ENCODE measurements around the gene FOSB.
A peak's percentile ranks its signal among the peaks of the same experiment; 100 is the strongest.
"Not testable (repeated sequence)": the region's sequence is repeated elsewhere in the genome, so short reads cannot be mapped to it uniquely, and the experiment has no call there.

FOSB gene

GRCh38 chr19:45467456-45468158 lies at the start of gene FOSB:
TSS of gene FOSB (plus strand) at chr19:45467996. CDS start at chr19:45468587, 591 bp downstream.
- peak; percentile 91 to 93 for DNase-seq (ENCODE audit: low read depth in 1 of 2, low spot score in 1 of 2)

GRCh38 chr19:45418802-45419201 lies 49.0 kb upstream of the FOSB start:
- no peak for DNase-seq (ENCODE audit: low read depth in 1 of 2, low spot score in 1 of 2)

- no peak for DNase-seq (ENCODE audit: low read depth in 1 of 2, low spot score in 1 of 2)
Measured at GRCh38 chr19:45419396-45419795, 48.4 kb upstream of the FOSB start.

- no peak for DNase-seq (ENCODE audit: low read depth in 1 of 2, low spot score in 1 of 2)
Measured at GRCh38 chr19:45419895-45420294, 47.9 kb upstream of the FOSB start.

- DNase-seq (ENCODE audit: low read depth in 1 of 2, low spot score in 1 of 2) = no peak
Measured at GRCh38 chr19:45420356-45420755, 47.4 kb upstream of the FOSB start.

- DNase-seq (ENCODE audit: low read depth in 1 of 2, low spot score in 1 of 2) = no peak
Measured at GRCh38 chr19:45420871-45421270, 46.9 kb upstream of the FOSB start.

GRCh38 chr19:45421947-45422498 lies 45.8 kb upstream of the FOSB start:
- DNase-seq (ENCODE audit: low read depth in 1 of 2, low spot score in 1 of 2) = no peak

- peak in 1 of 2 donors; percentile 78 for DNase-seq (ENCODE audit: low read depth in 1 of 2, low spot score in 1 of 2)
Measured at GRCh38 chr19:45423033-45423588, 44.7 kb upstream of the FOSB start.

GRCh38 chr19:45423589-45424190 lies 44.1 kb upstream of the FOSB start, which contains the start of gene ERCC1:
TSS of gene ERCC1 (minus strand) at chr19:45423917. CDS start at chr19:45423374, 543 bp downstream.
- DNase-seq (ENCODE audit: low read depth in 1 of 2, low spot score in 1 of 2) = peak; percentile 63 to 65

GRCh38 chr19:45424191-45425058 lies 43.4 kb upstream of the FOSB start:
- DNase-seq (ENCODE audit: low read depth in 1 of 2, low spot score in 1 of 2) = no peak

- DNase-seq (ENCODE audit: low read depth in 1 of 2, low spot score in 1 of 2) = no peak
Measured at GRCh38 chr19:45428384-45429231, 39.2 kb upstream of the FOSB start.

GRCh38 chr19:45429896-45430295 lies 37.9 kb upstream of the FOSB start:
- not testable (repeated sequence) for DNase-seq (ENCODE audit: low read depth in 1 of 2, low spot score in 1 of 2)

- DNase-seq (ENCODE audit: low read depth in 1 of 2, low spot score in 1 of 2) = not testable (repeated sequence)
Measured at GRCh38 chr19:45431008-45431407, 36.8 kb upstream of the FOSB start.

GRCh38 chr19:45432543-45432942 lies 35.3 kb upstream of the FOSB start:
- DNase-seq (ENCODE audit: low read depth in 1 of 2, low spot score in 1 of 2) = not testable (repeated sequence)

- no peak for DNase-seq (ENCODE audit: low read depth in 1 of 2, low spot score in 1 of 2)
Measured at GRCh38 chr19:45437328-45437727, 30.5 kb upstream of the FOSB start.

GRCh38 chr19:45439190-45439568 lies 28.6 kb upstream of the FOSB start:
- no peak for DNase-seq (ENCODE audit: low read depth in 1 of 2, low spot score in 1 of 2)

- DNase-seq (ENCODE audit: low read depth in 1 of 2, low spot score in 1 of 2) = peak; percentile 76 to 86
Measured at GRCh38 chr19:45439569-45440258, 28.1 kb upstream of the FOSB start.

- DNase-seq (ENCODE audit: low read depth in 1 of 2, low spot score in 1 of 2) = no peak
Measured at GRCh38 chr19:45440259-45440638, 27.5 kb upstream of the FOSB start.

GRCh38 chr19:45440873-45441654 lies 26.7 kb upstream of the FOSB start:
- DNase-seq (ENCODE audit: low read depth in 1 of 2, low spot score in 1 of 2) = no peak

Measured in activated CD4-positive, alpha-beta T cell treated with anti-CD3 and anti-CD28 coated beads, Interleukin-2, amount 50 U/mL, for 24 hours (primary cell).